ENCODE data around the gene AGPAT3.

AGPAT3 gene

DNA sequence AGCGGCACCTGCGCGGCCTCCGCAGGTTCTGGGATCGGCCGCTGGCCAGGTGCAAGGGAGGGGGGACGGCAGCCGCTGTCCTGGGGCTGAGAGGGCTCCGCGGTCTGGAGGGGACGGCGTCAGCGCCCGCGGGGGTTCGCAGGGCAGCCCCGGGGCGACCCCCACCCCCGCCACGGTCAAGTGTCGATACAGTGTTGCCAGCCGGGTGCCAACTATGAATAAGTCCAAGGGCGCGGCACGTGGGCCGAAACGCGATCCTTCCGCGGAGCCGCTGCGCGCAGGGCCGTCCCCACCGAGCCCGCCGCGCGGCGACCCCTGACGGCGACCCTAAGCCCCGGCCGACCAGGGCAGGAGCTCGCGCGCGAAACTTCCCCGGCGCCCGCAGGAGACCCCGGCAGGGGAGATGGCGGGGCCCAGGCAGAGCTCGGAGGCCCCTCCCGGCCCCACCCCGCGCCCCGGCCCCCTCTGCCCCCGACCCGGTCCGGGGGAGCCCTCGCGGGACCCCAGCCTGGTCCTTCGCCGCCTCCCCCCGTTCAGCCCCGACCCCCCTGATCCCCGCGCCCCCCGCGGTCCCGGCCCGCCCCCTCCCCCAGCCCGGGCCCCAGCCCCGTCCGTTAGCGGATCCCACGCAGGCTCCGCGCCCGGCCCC, 586 bp upstream of the AGPAT3 start:
- DNase-seq = peak; percentile 75 to 82
- TF ChIP-seq GATA1 (IDR thresholded peaks at IDR 0.05; ENCODE audit: low read depth, low read length) (no peak), POLR2A (IDR thresholded peaks at IDR 0.05; ENCODE audit: low read length) (peak; percentile 53)

DNA sequence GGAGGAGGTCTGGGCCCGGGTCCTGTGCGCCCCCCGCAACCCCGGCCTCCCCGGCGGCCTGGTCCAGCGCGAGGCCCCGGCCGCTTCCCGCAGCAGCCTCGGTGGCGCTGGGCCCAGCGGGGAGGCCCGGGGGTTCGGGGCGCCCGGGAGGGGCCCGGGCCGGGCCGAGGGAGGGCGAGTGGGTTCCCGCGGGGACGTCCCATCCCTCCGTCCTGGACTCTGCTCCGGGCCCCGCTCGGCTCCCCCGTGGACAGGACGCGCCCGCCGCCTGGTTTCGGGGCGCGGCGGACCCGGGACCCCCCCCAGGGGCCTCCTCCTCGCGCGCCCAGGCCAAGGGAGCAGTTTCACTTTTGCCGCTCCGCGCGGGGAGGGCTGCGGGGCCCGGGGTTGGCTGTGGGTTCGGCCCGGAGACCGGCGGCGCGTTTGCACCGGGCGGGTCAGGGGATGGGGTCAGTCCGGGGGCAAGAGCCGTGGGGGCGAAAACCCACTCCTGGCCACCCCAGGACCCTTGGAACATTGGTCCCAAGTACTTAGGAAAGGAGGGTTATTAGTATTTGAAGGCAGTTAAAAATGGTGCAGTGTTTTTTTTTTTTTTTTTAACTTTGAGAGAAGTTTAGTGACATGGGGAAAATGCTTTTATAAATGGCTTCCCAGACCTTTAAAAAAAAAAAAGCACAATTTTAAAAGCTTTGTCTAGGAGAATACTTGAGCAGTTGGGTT, 677 bp downstream of the AGPAT3 start:
- peak; percentile 76 to 86 for DNase-seq
- TF ChIP-seq GATA1 (IDR thresholded peaks at IDR 0.05; ENCODE audit: low read depth, low read length) (no peak), POLR2A (IDR thresholded peaks at IDR 0.05; ENCODE audit: low read length) (peak; percentile 45)

DNA sequence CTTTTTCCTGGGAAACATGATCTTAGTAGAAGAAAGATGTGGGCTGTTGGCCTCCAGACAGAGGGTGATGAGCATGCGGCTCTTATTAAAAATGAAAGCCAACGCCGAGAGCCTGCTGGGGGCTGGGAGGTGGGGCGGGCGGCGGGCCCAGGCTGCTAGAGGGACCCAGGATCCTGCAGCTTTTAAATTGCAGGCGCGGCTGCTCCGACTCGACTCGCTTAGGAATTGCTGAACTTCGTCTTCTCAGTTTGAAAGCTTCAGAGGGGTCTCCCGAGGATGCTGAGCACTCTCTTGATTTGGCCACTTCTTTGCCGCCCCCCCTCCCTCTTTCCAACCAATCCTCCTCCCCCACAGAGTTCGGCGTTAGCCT, 1.2 kb downstream of the AGPAT3 start:
- TF ChIP-seq POLR2A (IDR thresholded peaks at IDR 0.05; ENCODE audit: low read length) (no peak), GATA1 (IDR thresholded peaks at IDR 0.05; ENCODE audit: low read depth, low read length) (no peak)
- DNase-seq = peak; percentile 59 to 73

DNA sequence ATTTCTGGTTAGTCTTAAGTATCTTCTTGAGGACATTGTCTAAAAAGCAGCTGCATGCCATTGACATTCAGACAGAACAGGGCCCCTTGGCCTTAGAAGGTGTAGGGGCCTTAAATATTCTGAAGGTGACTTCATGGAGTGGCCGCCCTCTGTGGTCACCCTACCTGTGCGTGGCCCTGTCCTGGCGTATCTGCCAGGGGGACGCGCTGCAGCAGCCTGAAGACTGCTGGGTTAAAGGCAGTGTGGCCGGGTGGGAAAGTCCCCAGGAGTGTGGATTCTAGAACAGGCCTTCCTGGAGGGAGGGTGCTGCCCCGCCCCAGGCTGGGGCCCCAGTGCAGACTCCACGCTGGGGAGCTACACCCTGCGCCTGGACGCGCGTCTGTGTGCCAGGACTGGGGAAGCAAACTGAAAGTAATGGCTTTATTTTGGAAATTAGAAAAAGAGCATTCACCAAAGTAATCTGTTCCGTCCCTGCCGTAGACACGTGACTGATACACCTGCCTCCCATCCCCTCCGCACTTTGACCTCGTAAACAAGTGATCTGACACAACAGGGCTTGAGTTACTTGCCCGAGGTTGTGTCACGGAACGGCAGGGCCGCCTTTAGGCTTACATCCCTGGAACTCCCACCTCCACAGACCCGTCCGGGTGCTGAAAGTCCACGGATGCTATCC, 1.8 kb downstream of the AGPAT3 start:
- peak; percentile 43 to 64 for DNase-seq
- no peak for TF ChIP-seq POLR2A (IDR thresholded peaks at IDR 0.05; ENCODE audit: low read length)
- TF ChIP-seq GATA1 (IDR thresholded peaks at IDR 0.05; ENCODE audit: low read depth, low read length) = no peak

DNA sequence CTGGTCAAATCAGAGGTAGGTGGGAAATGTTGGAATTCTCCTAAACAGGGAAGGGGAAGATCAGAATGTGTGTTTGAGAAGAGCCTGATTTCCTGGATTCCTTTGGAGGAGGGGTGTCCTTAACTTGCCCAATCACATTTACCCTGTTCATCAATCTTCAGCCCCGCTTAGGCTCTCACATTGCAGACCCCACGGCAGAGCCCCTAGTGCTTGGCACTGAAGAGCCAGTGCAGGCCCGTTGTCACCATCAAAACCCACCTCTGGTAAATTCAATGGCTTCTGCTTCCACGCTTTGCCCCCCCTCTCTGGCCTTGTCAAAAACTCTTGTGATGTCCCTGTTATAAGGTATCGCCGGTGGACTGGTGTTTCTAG, 2.3 kb downstream of the AGPAT3 start:
- no peak for DNase-seq
- no peak for TF ChIP-seq POLR2A (IDR thresholded peaks at IDR 0.05; ENCODE audit: low read length)
- no peak for TF ChIP-seq GATA1 (IDR thresholded peaks at IDR 0.05; ENCODE audit: low read depth, low read length)

DNA sequence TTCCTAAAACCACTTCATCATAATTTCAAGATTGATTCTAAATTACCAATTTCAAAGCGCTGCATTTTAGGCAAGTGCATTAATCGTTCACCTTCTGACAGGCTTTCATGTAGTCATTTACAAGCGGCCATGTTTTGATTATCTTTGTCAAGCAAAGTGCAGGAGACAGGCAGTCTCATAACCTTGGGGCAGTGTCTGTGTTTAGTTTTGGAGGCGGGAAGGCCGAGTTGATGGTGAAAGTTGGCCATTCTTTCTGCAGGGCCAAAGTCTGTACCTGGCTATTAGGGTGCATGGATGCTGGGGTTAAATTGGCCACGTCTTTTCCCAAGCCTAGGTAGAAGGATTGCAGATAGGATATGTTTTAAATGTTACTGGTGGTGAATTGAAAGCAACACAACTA, 2.9 kb downstream of the AGPAT3 start:
- no peak for TF ChIP-seq POLR2A (IDR thresholded peaks at IDR 0.05; ENCODE audit: low read length)
- TF ChIP-seq GATA1 (IDR thresholded peaks at IDR 0.05; ENCODE audit: low read depth, low read length) = no peak
- no peak for DNase-seq

DNA sequence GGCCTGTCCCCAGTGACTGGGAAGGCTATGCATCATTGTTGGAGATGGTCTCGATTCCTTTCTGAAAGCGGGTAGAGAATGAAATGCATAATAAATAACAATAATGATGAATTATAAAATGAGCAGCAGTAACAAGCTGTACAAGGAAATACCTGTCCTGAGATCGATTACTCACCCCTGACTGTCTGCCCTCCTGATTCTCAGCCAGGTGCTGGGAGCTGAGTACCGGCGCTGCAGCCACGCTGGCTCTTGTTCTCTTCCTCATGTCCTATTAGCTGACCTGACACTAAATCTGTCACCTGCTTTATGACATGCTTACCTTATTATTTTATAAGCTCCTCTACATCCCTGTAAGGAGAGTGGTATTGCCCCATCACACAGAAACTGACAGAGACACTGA, 3.4 kb downstream of the AGPAT3 start:
- DNase-seq = no peak
- TF ChIP-seq POLR2A (IDR thresholded peaks at IDR 0.05; ENCODE audit: low read length) = no peak
- no peak for TF ChIP-seq GATA1 (IDR thresholded peaks at IDR 0.05; ENCODE audit: low read depth, low read length)

DNA sequence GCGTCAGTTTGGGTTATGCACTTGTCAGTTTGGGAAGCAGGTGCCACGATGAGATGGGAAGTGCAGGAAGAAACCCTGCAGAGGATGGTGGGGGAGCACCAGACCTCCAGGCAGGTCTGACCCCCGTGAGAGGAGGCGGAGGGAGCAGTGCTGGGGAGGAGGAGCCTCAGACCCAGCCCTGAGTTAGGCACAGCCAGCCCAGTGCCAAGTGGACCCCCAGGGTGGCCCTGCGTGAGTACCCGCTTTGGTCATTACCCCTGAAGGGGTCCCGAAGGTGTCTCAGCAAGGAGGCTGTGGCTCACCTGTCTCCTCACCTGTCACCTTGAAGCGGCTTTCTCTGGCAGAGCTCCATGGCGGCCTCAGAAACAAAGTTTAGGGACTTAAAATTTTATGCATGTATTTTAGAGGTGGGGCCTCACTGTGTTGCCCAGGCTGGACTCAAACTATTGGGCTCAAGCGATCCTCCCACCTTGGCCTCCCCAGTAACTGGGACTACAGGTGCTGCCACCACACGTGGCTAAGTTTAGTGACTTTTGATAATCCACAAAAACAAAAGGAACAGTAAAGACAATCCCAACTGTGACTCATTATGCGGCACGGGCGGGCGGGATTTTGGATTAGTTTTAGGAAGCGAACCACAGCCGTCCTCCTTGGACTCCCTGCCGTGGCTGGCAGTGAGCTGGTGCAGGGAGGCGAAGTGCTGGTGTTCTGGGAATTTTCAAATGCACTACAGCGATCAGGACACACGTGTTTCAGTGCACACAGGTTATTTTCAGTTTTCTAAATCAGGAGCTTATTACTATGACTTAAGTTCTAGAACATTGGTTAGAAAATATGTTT, 4.7 kb downstream of the AGPAT3 start:
- TF ChIP-seq POLR2A (IDR thresholded peaks at IDR 0.05; ENCODE audit: low read length) = no peak
- no peak for TF ChIP-seq GATA1 (IDR thresholded peaks at IDR 0.05; ENCODE audit: low read depth, low read length)
- no peak for DNase-seq

DNA sequence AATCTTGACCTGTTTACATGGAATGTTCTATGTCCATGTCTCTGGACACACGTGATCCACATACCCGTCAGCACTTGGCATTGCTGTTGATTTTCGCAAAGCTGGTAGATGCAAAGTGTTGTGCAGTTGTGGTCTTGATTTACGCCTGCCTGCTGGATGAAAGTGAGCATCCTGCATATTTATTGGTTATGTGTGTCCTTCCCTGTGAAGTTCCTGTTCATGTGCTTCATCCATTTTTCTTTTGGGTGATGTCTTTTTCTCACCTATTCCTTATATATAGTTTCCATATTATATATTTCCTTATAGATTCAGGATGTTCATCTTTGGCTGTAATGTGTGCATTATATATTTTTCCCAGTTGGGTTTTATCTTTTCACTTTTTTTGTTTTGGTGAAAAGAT, 6.5 kb downstream of the AGPAT3 start:
- DNase-seq = no peak
- TF ChIP-seq GATA1 (IDR thresholded peaks at IDR 0.05; ENCODE audit: low read depth, low read length) = no peak
- no peak for TF ChIP-seq POLR2A (IDR thresholded peaks at IDR 0.05; ENCODE audit: low read length)

DNA sequence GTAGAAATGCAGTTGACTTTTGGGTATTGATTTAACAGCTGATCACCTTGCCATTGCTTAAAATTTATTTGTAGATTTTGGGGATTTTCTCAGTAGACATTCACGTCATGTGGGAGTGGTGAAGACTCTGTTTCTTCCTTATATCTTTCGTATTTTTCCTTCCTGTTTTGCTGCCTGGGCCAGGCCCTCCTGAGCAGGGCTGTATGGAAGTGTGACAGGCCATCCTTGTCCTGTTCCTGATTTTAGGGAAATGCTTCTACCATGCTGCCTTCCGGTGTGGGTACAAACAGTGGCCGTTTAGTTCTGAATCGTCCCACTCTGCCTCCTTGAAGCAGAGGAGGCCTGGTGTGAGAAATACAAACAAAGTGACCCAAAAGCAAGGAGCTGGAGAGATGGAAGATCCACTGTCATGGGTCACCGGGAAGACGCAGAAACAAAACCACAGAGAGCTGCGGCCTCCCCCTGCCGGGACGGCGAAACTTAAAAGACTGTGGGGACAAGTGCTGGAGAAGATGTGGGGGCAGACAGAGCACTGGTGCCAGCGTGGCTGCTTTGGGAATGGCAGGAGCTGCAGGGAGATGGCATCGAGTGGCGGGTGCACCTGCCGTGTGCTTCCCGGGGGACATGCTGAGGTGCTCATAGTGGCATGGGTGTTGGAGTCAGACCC, 7.6 kb downstream of the AGPAT3 start:
- TF ChIP-seq GATA1 (IDR thresholded peaks at IDR 0.05; ENCODE audit: low read depth, low read length) (no peak), POLR2A (IDR thresholded peaks at IDR 0.05; ENCODE audit: low read length) (no peak)
- DNase-seq = no peak

DNA sequence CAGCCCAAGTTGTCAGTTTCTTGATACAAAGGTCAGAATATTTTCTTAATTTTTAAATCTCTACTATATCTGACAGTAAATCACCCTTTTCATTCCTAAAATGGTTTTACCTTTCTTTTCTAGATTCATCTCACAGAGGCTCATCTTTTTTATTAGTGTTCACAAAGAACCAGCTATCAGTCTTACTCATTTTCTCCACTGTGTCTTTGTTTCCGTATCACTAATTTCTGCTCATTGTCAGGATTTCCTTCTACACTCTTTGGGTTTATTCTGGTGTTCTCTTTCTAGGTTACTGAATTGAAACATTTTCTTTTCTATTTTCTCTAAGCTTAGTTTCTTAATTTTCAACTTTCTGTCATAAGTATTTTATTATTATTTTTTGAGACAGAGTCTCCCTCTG, 8.7 kb downstream of the AGPAT3 start:
- TF ChIP-seq POLR2A (IDR thresholded peaks at IDR 0.05; ENCODE audit: low read length) (no peak), GATA1 (IDR thresholded peaks at IDR 0.05; ENCODE audit: low read depth, low read length) (no peak)
- no peak for DNase-seq

DNA sequence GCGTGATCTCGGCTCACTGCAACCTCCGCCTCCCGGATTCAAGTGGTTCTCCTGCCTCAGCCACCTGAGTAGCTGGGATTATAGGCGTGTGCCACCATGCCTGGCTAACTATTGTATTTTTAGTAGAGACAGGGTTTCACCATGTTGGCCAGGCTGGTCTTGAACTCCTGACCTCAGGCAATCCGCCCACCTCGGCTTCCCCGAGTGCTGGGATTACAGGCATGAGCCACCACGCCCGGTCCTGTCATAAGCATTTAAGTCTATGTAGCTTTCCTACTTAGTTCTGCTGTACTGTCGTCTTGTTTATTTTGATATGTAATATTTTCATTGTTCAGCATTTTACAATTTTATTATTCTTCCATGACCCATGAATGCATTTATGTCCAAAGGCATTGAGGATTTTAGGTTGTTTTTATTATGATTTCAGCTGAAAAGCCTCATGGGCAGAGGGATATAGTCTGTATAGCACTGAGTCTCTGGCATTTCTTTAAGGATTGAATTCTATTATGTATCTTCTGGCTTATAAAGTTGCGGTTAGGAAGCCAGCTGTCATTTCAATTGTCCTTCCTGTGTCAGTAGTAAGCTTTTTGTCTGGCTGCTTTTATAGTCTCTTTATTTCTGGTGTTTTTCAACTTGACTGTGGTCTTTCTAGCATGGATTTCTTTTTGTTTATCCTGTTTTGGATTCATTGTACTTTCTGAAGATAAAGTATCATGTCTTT, 9.2 kb downstream of the AGPAT3 start:
- DNase-seq = no peak
- TF ChIP-seq POLR2A (IDR thresholded peaks at IDR 0.05; ENCODE audit: low read length) = no peak
- TF ChIP-seq GATA1 (IDR thresholded peaks at IDR 0.05; ENCODE audit: low read depth, low read length) = no peak

DNA sequence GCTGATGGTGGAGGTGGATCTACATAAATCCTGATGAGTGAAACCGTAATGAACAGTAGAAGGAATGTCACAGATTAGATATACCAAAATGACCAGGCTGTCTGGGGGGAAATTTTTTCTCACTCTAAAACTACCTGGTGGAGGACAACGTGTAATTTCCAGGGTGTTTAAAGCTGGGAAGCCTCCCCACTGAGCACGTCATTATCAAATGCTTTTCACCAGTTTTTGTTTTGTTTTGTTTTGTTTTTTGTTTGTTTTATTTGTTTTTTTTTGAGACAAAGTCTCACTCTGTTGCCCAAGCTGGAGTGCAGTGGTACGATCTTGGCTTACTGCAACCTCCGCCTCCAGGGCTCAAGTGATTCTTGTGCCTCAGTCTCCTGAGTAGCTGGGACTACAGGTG, 11.6 kb downstream of the AGPAT3 start:
- TF ChIP-seq GATA1 (IDR thresholded peaks at IDR 0.05; ENCODE audit: low read depth, low read length) = no peak
- no peak for TF ChIP-seq POLR2A (IDR thresholded peaks at IDR 0.05; ENCODE audit: low read length)
- DNase-seq = no peak
